22Rv1 (cell line): ENCODE measurements around the gene RAD51B.
"Not testable (repeated sequence)": the region's sequence is repeated elsewhere in the genome, so short reads cannot be mapped to it uniquely, and the experiment has no call there.

ENCODE experiments used
- CTCF ChIP-seq: fragments of 450-650 bp; IDR thresholded peaks from 2 replicates; pipeline ENCODE4 v1.5.1; 2017; ENCODE audit warnings: mild to moderate bottlenecking
- ZFX ChIP-seq: fragments of 450-650 bp; IDR thresholded peaks from 2 replicates; pipeline ENCODE4 v1.6.1; 2017; ENCODE audit warnings: antibody characterized with exemption, borderline replicate concordance

DNA sequence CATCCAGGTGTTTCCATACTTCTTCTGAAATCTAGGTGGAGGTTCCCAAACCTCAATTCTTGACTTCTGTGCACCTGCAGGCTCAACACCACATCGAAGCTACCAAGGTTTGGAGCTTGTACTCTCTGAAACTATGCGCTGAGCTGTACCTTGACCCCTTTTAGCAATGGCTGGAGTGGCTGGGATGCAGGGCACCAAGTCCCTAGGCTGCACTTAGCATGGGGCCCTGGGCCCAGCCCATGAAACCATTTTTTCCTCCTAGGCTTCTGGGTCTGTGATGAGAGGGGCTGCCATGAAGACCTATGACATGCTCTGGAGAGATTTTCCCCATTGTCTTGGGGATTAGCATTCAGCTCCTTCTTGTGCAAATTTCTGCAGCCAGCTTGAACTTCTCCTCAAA is 148.4 kb downstream of the RAD51B start:
- TF ChIP-seq CTCF, ZFX: not testable (repeated sequence)
